Measurements from ENCODE around the gene MYO7B. TPM values are rescaled to one million over a fixed set of nuclear protein-coding genes. Genes with fewer than 3 reads are reported as not detected.

Gene MYO7B
- total RNA-seq, 1 donor from 2014 or later: 1.7 TPM

DNA sequence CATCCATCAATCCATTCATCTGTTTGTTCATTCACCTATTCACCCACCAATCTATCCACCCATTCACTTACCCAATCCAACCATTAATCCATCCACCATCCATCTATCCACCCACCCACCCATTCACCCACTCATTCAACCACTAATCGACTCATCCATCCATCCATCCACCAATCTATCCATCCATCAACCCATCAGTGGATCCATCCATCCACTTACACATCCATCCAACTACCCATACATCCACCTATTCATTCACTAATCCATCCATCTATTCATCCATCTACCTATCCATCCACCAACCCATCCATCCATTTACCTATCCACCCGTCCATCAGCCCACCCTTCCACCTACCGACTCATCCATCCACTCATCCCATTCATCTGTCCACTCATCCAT lies 11.3 kb downstream of the MYO7B start:
- no peak overlapping the region for H3K27ac Mint-ChIP-seq
- no peak for DNase-seq (ENCODE audit: extremely low spot score, unreplicated experiment)
- H3K9me3 Mint-ChIP-seq: no peaks in the 10 kb centered on the region
- no peak for TF ChIP-seq CTCF (conservative IDR thresholded peaks at IDR 0.05)
- H3K4me1 Mint-ChIP-seq (ENCODE audit: unreplicated experiment): peaks cover 14% of the 10 kb centered on the region
- H3K27me3 Mint-ChIP-seq: peaks cover 52% of the 10 kb centered on the region
- H3K36me3 Mint-ChIP-seq: no peaks in the 10 kb centered on the region
- H3K4me3 Mint-ChIP-seq: no peak overlapping the region

DNA sequence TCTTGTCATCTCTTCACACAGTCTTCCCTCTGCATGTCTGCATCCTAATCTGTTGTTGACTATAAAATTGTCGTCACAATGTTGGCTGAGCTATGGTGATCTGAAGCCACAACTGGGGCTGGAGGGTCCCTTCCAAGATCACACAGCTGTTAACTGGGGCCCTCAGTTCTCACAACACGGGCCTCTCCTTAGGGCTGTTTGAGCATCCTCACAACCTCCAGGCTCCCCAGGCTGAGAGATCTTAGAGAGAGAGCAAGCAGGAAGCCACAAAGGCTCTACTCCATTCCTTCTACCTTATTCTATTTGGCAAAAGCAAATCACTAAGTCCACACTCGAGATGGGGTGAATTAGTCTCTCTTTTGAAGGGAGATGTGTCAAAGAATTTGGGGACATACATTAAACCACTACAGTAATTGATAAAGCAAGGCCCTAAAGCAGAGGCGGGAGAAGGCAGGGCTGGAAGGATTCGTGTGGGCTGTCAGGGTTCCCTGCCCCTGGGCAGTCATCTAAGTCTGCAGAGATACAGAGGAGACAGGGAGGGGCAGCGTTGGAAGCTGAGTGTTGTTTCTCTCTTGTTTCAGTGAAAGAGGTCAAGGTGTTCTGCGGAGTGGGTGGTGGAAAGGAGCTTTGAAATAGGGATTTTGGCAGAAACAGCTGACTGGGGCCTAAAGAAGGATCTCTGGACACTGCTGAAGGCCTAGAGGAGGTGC lies 15.9 kb downstream of the MYO7B start:
- Mint-ChIP-seq H3K4me3 (no peak overlapping the region), H3K9me3 (no peaks in the 10 kb centered on the region), H3K4me1 (ENCODE audit: unreplicated experiment) (no peaks in the 10 kb centered on the region), H3K27ac (no peak overlapping the region), H3K27me3 (peaks cover 54% of the 10 kb centered on the region), H3K36me3 (no peaks in the 10 kb centered on the region)
- no peak for TF ChIP-seq CTCF (conservative IDR thresholded peaks at IDR 0.05)
- no peak for DNase-seq (ENCODE audit: extremely low spot score, unreplicated experiment)

DNA sequence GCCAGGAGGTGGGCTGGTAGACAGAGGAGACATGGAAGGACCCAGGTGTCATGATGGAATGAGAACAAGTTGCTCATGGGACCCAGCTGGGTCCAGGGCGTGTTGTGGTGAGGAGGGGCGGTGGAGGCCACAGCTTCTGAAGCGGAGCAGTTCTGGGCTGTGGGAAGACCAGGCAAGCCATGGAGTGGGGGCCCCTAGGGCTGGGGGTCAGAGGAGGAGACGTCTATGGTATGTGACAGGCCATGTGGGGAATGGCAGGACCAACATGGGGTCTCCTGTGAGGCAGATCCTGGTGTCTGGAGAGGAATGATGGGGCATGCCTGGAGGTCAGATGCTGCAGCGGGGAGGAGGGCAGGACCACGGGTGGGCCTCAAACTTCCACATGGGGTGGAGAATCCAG lies 16.9 kb downstream of the MYO7B start:
- Mint-ChIP-seq H3K4me1 (ENCODE audit: unreplicated experiment) (no peaks in the 10 kb centered on the region), H3K4me3 (no peak overlapping the region), H3K36me3 (no peaks in the 10 kb centered on the region), H3K27ac (no peak overlapping the region), H3K9me3 (no peaks in the 10 kb centered on the region), H3K27me3 (peaks cover 54% of the 10 kb centered on the region)
- no peak for TF ChIP-seq CTCF (conservative IDR thresholded peaks at IDR 0.05)
- no peak for DNase-seq (ENCODE audit: extremely low spot score, unreplicated experiment)

DNA sequence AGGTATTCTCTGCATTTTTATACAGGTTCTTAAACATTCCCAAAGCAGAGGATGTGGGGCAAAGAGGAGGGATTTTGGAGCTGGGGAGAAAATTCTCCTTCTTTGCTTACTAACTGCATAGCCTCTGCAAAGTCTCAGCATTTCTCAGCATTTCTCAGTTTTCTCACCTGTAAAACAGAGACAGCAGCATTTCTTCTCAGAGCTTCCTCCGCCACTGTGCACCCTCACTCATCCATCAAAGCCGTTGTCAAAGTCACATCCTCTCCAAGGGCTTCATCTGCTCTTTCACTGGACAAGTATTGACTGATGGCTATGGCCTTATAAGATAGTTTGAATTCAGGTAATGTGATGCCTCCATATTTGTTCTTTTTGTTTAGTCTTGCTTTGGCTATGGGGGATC lies 17.4 kb downstream of the MYO7B start:
- Mint-ChIP-seq H3K27ac (no peak overlapping the region), H3K9me3 (no peaks in the 10 kb centered on the region), H3K27me3 (peaks cover 54% of the 10 kb centered on the region), H3K4me1 (ENCODE audit: unreplicated experiment) (no peaks in the 10 kb centered on the region), H3K4me3 (no peak overlapping the region), H3K36me3 (no peaks in the 10 kb centered on the region)
- DNase-seq (ENCODE audit: extremely low spot score, unreplicated experiment): no peak
- TF ChIP-seq CTCF (conservative IDR thresholded peaks at IDR 0.05): no peak

DNA sequence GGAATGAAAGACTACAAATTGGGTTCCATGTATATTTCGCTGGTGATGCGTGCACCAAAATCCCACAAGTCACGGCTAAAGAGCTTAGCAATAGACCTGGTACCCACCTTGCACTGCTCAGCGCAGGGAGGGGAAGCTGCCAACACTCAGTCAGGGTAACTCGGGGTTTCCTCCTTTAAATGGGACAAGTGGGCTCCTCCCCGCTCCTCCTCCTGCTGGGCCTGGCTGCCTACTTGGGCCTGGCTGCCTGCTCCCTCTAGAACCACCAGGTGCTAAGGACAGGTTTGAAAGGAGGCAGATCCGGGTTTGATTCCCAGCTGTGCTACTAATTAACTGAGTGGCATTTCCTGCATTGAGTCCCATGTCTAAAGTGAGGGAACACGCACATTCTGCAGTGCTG lies 23.4 kb downstream of the MYO7B start:
- no peak for DNase-seq (ENCODE audit: extremely low spot score, unreplicated experiment)
- Mint-ChIP-seq H3K4me1 (ENCODE audit: unreplicated experiment) (no peaks in the 10 kb centered on the region), H3K9me3 (no peaks in the 10 kb centered on the region), H3K27ac (no peak overlapping the region), H3K4me3 (no peak overlapping the region), H3K27me3 (peaks cover 37% of the 10 kb centered on the region), H3K36me3 (no peaks in the 10 kb centered on the region)
- no peak for TF ChIP-seq CTCF (conservative IDR thresholded peaks at IDR 0.05)
